ENCODE results near the gene ZNF75A. TPM values are rescaled to one million over a fixed set of nuclear protein-coding genes. Genes with fewer than 3 reads are reported as not detected.

Gene ZNF75A
- total RNA-seq, 1 donor from 2014 or later = 18.9 TPM

DNA sequence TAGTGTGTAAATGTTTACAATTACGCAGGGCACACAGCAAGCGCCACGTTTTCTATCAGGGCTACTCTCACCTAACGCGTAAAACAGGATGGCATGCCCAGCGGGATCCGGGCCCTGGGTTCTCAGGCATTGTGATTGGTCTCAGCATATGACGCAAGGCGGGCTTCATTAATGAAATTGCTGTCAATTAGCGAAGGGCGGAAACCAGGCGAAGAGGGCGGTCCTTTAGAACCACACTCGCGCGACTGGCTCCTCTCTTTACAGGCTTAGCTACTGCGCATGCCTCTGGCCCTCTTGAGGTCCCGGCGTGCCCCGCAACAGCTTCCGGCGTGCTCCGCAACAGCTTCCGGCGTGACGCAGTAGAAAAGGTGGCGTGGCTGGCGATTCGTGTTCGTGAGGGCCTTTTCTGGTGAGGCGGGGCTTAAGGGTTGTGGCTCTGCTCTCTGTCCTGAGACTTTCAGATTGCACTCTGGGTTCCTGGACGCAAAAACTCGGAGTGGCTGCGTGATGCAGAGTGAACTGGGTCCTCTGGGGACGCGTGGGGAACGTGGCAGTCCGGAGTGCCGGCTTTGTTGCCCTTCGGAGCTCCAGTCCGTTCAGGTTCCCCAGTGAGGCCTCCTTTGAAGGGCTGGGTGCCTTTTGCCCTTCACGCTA, 59.6 kb downstream of the ZNF75A start:
- DNase-seq (ENCODE audit: extremely low read depth, low read depth, low spot score) = peak; percentile 86

Other genes starting within 250 kb of the ZNF75A start
- gene IL32, start 239.9 kb upstream of the ZNF75A start, total RNA-seq = 960 and 1,559 TPM in 2 replicates
- not detected in 2 replicates for gene ZSCAN10, start 206.2 kb upstream of the ZNF75A start, total RNA-seq
- gene ZNF205, start 192.9 kb upstream of the ZNF75A start, total RNA-seq = 19.8 and 26.3 TPM in 2 replicates
- 7.5 and 15.1 TPM in 2 replicates for gene ZNF213, start 170.5 kb upstream of the ZNF75A start, total RNA-seq
- not detected in 2 replicates for gene OR1F1, start 117.3 kb upstream of the ZNF75A start, total RNA-seq
- 7.2 and 9.5 TPM in 2 replicates for gene ZNF200, start 70.3 kb upstream of the ZNF75A start, total RNA-seq
- not detected in 2 replicates for gene MEFV, start 48.9 kb upstream of the ZNF75A start, total RNA-seq
- gene ZNF263, start 22.0 kb upstream of the ZNF75A start, total RNA-seq = 30.2 and 31.5 TPM in 2 replicates
- gene TIGD7, start 67 bp upstream of the ZNF75A start, total RNA-seq = 2.0 and 2.4 TPM in 2 replicates
- not detected in 2 replicates for gene OR2C1, start 50.4 kb downstream of the ZNF75A start, total RNA-seq
- 10.8 and 11.7 TPM in 2 replicates for gene ZSCAN32, start 95.5 kb downstream of the ZNF75A start, total RNA-seq
- 7.5 and 10.4 TPM in 2 replicates for gene ZNF174, start 95.7 kb downstream of the ZNF75A start, total RNA-seq
- 1.7 and 2.1 TPM in 2 replicates for gene ZNF597, start 138.0 kb downstream of the ZNF75A start, total RNA-seq
- 40.3 and 45.3 TPM in 2 replicates for gene NAA60, start 138.2 kb downstream of the ZNF75A start, total RNA-seq
- not detected in 2 replicates for gene C16orf90, start 190.0 kb downstream of the ZNF75A start, total RNA-seq
- gene CLUAP1, start 195.5 kb downstream of the ZNF75A start, total RNA-seq = 13.4 and 16.2 TPM in 2 replicates

All from glomerular endothelial cell (primary cell).